Kidney epithelial cell (primary cell): ENCODE measurements around the gene KRTAP10-9. TPM values are rescaled to one million over a fixed set of nuclear protein-coding genes. Genes with fewer than 3 reads are reported as not detected.

Source experiments
- DNase-seq: peaks from one replicate; pipeline ENCODE4 v3.0.0-alpha.2; 2010; ENCODE audit warnings: low read depth
- H3K27me3 ChIP-seq: 2 replicates; pipeline ENCODE4 v1.6.0; 2011; ENCODE audit warnings: low read length; ENCODE audit not compliant: control insufficient read depth, insufficient read depth
- H3K36me3 ChIP-seq: 2 replicates; pipeline ENCODE4 v1.5.1; 2011; ENCODE audit warnings: low read length; ENCODE audit not compliant: control insufficient read depth, insufficient read depth
- H3K4me3 ChIP-seq: 2 replicates; pipeline ENCODE4 v1.5.1; 2011; ENCODE audit warnings: low read depth, mild to moderate bottlenecking, control low read depth, low read length
- total RNA-seq: library from RNA; depleted of rRNA; stranded (reverse); fragments of >200 nt; gene quantifications from 2 replicates; pipeline ENCODE4 v1.2.3, GENCODE V29; 2015
- TF ChIP-seq, protein P1 (sequence below): IDR thresholded peaks from 2 replicates; pipeline ENCODE4 v1.5.1; 2011; ENCODE audit warnings: mild to moderate bottlenecking, moderate library complexity, low read length, control low read depth, inconsistent platforms; ENCODE audit not compliant: insufficient read depth, poor library complexity, severe bottlenecking

The KRTAP10-9 gene
- total RNA-seq, 1 donor from 2014 or later: not detected

GRCh38 chr21:44614961-44615391 lies 11.9 kb upstream of the KRTAP10-9 start:
- DNase-seq: no peak
- H3K27me3 ChIP-seq: peaks cover 6% of the 10 kb centered on the region

DNA sequence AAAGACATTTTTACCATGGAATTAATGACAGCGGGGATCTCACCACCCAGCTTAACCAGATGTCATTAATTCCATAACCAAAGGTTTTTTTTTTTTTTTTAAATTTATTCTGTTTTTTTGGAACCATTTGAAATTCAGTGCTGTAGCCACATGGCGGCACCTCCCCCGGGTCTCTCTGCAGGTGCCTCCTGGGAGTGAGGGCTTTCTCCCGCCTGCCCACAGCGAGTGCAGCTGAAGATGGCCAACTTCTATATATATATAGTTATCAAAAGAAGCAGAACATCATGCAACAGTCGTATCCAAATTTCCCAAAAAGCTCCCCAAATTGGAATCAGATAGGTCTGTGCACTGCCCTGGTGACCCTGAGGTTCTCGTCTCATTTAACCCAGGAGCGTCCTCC lies 11.4 kb upstream of the KRTAP10-9 start:
- TF ChIP-seq, protein P1, sequence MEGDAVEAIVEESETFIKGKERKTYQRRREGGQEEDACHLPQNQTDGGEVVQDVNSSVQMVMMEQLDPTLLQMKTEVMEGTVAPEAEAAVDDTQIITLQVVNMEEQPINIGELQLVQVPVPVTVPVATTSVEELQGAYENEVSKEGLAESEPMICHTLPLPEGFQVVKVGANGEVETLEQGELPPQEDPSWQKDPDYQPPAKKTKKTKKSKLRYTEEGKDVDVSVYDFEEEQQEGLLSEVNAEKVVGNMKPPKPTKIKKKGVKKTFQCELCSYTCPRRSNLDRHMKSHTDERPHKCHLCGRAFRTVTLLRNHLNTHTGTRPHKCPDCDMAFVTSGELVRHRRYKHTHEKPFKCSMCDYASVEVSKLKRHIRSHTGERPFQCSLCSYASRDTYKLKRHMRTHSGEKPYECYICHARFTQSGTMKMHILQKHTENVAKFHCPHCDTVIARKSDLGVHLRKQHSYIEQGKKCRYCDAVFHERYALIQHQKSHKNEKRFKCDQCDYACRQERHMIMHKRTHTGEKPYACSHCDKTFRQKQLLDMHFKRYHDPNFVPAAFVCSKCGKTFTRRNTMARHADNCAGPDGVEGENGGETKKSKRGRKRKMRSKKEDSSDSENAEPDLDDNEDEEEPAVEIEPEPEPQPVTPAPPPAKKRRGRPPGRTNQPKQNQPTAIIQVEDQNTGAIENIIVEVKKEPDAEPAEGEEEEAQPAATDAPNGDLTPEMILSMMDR: no peak
- no peaks in the 10 kb centered on the region for H3K36me3 ChIP-seq
- H3K27me3 ChIP-seq: peaks cover 6% of the 10 kb centered on the region
- no peak for DNase-seq
- no peak overlapping the region for H3K4me3 ChIP-seq

More at GRCh38 chr21:44614961-44615391, 11.9 kb upstream of the KRTAP10-9 start:
- no peak overlapping the region for H3K4me3 ChIP-seq
- no peaks in the 10 kb centered on the region for H3K36me3 ChIP-seq
- TF ChIP-seq, protein P1: no peak

DNA sequence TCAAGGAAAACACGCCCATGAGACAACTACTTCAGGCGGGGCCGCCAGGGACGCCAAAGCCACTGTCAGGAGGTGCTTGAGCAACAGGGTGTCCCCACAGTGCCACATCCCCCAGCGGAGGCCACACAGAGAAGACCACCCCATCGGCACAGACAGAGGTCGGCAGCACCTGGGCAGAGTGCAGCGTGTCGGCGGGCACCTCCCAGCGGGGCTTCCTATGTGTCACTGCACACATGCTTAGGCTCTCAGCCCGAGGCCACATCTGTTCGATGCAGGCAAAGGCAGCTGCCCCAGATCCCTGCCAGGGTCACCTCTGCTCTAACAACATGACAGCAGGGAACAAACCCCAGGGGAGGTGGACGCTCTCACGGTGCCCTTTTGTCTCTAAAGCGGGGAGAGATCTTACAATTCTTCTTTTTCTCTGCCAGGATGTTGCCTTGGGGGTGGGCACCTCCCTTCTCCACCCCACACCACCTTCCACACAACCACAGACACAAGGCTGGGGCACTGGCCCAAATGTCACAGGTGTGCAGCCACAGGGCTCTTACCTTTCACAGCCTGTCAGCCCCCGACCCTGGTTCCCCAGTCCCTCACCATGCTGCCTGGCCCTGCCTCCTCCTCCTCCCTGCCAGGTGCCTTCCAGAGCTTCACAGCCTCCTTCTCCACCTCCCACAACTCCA lies 10.8 kb upstream of the KRTAP10-9 start:
- H3K4me3 ChIP-seq: no peak overlapping the region
- TF ChIP-seq, protein P1: no peak
- DNase-seq: no peak
- H3K36me3 ChIP-seq: no peaks in the 10 kb centered on the region
- peaks cover 6% of the 10 kb centered on the region for H3K27me3 ChIP-seq

GRCh38 chr21:44616591-44616926 lies 10.3 kb upstream of the KRTAP10-9 start:
- H3K4me3 ChIP-seq: no peak overlapping the region
- no peaks in the 10 kb centered on the region for H3K36me3 ChIP-seq
- TF ChIP-seq, protein P1: no peak
- peaks cover 6% of the 10 kb centered on the region for H3K27me3 ChIP-seq
- no peak for DNase-seq

- TF ChIP-seq, protein P1: no peak
- H3K27me3 ChIP-seq: peaks cover 6% of the 10 kb centered on the region
- no peak overlapping the region for H3K4me3 ChIP-seq
- DNase-seq: no peak
- no peaks in the 10 kb centered on the region for H3K36me3 ChIP-seq
These were observed 9.8 kb upstream of the KRTAP10-9 start for GRCh38 chr21:44617071-44617501.

DNA sequence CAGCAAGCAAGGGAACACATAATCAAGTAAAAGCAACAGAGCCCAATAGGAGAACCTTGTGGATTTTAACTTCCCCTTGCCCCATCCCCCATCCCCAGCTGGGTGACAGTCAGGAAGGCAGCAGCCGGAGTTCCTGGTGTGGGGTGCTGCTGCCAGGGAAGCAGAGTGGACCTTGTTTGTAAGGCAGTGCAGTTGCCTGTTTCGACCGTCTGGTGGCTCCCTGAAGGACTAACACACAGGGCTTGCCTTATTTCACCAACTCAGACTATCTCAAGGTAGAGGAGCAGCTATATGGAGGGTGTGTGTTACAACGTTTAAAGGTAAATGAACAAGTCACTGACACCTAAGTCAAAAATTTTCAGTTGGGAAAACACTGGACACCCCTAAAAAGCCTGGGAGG lies 8.4 kb upstream of the KRTAP10-9 start:
- no peak for DNase-seq
- Histone ChIP-seq H3K4me3 (no peak overlapping the region), H3K27me3 (peaks cover 6% of the 10 kb centered on the region), H3K36me3 (no peaks in the 10 kb centered on the region)
- TF ChIP-seq, protein P1: no peak
